Endometrial microvascular endothelial cells (primary cell): Measurements from ENCODE around the gene RADIL. TPM values are rescaled to one million over a fixed set of nuclear protein-coding genes. Genes with fewer than 3 reads are reported as not detected.
"Not testable (repeated sequence)": the region's sequence is repeated elsewhere in the genome, so short reads cannot be mapped to it uniquely, and the experiment has no call there.

Experiments used
- in situ Hi-C: cut with HindIII; loops from 2 replicates; pipeline ENCODE4 v1.10.0; 2017; ENCODE audit warnings: low sequenced_read_pairs, low pct_unique_long_range_greater_than_20kb; ENCODE audit errors: inconsistent ontology term
- total RNA-seq: library from RNA; depleted of rRNA; stranded (reverse); fragments of >200 nt; gene quantifications from one replicate; pipeline ENCODE4 v1.2.3, GENCODE V29; 2015; ENCODE audit errors: inconsistent ontology term

The RADIL gene, protein sequence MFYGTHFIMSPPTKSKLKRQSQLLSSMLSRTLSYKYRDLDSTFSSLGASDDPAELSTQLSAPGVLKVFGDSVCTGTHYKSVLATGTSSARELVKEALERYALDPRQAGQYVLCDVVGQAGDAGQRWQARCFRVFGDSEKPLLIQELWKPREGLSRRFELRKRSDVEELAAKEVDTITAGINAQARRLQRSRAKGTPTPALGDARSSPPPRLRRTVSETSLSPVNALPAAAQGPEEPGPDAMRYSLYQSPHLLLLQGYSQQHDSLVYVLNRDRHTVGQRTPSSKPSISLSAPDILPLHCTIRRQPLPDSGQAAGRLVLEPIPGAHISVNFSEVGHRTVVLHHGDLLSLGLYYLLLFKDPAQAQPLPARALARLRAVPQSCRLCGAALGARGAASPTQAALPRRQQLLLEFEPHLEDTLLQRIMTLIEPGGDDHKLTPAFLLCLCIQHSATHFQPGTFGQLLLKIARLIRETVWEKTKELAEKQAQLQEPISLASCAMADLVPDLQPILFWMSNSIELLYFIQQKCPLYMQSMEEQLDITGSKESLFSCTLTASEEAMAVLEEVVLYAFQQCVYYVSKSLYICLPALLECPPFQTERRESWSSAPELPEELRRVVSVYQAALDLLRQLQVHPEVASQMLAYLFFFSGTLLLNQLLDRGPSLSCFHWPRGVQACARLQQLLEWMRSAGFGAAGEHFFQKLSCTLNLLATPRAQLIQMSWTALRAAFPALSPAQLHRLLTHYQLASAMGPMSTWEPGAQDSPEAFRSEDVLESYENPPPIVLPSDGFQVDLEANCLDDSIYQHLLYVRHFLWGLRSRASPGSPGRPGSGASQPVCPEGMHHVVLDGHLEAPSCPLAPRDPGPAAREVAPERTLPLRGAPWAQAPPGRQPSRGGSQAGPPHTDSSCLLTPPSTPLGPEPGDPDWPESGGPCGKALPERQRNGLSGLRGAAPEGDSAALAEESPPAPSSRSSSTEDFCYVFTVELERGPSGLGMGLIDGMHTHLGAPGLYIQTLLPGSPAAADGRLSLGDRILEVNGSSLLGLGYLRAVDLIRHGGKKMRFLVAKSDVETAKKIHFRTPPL
- total RNA-seq: not detected

DNA sequence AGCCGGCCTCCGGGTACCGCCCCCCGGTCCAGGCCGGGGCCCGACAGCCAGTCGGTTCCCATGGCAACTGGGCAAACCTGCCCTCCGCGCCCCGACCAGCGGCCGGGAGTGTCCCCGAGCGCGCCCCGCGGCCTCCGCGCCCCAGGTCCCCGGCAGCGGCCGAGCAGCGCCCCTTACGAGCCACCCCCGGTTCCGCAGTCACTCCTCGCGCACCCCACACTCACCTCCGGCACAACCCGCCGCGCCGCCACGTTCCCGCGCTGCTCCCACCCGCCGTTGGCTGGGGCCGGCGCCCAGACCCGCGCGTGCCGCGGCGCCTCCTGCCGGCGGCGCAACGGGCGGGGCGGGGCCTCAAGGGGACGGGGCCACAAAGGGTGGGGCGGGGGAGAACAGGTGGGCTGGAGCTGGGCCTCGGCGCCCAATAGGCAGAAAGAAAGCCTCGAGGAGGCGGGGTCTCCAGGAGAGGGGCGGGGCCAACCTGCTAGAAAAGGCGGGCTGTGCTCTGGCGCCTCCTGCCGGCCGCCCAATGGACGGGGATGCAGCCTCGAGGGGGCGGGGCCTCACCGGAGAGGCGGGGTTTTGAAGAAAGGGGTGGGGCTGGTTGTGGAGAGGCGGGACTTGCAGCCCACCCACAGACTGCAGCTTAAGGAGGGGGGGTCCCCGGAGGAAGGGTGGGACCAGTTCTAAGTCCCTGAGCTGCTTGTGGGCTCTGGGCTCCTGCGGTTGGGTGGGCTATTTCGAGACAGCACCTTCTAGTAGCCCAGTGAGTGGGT lies at the start of gene RADIL:
Gene RADIL, minus strand, starts transcription at position 345 of the 773 bp plus-strand sequence. CDS start 5,577 bp downstream, outside the sequence.
- in situ Hi-C loops: no loop called here

DNA sequence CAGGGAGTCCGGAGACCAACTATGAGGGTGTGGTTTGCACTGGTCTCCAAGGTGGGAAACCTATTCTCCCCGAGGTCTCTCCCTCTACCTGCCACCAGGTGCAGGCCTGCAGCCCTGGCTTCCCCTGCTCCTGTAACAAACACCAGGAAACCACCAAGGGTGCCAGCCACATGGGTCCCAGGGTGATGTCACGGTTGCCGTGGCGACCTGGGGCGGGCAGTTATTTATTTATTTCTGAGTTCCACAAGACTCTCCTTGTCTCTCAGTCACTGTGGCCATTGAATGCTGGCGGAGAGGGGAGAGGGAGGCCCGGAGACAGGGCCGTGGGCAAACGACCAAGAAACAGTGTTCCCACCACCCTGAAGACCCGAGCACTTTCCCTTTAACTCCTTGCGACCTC lies 48.4 kb upstream of the RADIL start:
- in situ Hi-C loops: no loop called here

DNA sequence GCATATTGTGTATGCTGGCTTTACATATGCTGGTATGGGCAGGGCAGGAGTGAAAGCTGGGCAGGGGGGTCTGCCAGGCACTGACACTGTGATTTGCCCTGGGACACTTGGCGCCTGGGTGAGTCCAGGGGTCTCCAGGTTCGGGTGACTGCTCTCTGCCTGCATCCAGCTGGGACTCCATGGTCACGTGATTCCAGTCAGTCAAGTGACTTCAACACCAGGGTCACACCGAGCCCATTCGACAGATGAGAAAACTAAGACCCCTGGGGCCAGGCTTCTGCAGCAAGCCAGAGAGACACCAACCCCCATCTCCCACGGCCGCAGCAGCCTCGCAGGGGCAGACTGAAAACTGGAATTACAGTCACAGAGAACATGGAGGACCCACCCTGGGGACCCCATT lies 45.5 kb upstream of the RADIL start:
- in situ Hi-C loops: no loop called here

DNA sequence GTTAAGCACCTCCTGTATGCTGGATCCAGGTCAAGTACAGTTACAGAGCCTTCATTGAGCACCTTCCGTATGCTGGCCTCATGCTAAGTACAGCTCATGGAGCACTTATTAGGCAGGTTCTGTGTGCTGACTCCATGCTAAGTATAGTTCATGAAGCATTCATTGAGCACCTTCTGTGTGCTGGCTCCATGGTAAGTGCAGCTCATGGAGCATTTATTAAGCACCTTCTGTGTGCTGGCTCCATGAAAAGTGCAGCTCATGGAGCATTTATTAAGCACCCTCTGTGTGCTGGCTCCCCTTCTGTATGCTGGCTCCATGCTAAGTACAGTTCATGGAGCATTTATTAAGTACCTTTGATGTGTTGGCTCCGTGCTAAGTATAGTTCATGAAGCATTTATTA lies 44.9 kb upstream of the RADIL start:
- in situ Hi-C loops: no loop called here

DNA sequence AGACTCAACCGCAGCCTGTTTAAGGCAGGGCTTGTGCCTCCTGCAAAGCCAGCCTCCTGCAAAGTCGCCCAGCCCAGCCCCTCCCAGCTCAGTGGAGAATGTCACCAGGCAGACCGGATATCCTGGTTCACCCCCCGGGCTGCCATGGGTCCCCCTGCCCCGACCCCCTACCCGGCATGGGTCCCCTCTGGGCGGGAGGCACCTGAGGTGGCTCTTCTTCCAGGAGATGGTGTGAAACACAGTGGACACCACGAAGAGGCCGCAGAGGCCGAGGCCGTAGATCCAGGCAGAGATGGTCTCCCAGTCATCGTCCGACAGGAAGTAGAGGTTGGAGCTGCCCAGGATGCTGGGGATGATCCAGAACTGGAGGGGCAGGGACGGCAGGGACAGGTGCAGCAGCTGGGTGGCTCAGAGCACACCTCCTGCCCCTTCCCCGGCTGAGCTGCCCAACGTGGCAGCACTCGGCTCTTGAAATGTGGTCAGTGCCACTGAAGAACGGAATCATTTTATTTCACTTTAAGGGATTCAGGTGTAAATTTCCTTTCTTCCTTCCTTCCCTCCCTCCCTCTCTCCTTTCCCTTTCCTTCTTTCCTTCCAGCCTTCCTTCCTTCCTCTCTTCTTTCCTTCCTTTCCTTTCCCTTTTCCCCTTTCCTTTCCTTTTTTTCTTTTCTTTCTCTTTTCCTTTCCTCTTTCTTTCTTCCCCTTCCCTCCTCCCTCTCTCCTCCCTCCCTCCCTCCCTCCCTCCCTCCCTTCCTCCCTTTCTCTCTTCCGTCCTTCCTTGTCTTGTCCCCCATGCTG lies 36.7 kb upstream of the RADIL start:
- in situ Hi-C loops: no loop called here

DNA sequence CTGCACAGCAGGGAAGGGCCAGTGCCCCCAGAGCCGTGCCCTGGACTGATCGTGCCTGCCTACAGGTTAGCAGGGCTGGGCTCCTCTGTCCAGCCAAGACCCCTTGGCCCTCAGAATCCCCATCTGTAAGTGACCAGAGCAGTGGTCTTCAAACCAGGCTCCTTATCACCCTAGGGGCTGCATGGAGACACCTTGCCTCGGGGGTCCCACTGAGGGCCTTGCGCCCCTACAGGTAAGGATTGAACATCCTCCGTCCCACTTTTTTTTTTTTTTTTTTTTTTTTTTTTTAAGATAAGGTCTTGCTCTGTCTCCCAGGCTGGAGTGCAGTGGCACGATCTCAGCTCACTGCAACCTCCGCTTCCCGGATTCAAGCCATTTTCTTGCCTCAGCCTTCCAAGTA lies 32.6 kb upstream of the RADIL start:
- in situ Hi-C loops: no loop called here

DNA sequence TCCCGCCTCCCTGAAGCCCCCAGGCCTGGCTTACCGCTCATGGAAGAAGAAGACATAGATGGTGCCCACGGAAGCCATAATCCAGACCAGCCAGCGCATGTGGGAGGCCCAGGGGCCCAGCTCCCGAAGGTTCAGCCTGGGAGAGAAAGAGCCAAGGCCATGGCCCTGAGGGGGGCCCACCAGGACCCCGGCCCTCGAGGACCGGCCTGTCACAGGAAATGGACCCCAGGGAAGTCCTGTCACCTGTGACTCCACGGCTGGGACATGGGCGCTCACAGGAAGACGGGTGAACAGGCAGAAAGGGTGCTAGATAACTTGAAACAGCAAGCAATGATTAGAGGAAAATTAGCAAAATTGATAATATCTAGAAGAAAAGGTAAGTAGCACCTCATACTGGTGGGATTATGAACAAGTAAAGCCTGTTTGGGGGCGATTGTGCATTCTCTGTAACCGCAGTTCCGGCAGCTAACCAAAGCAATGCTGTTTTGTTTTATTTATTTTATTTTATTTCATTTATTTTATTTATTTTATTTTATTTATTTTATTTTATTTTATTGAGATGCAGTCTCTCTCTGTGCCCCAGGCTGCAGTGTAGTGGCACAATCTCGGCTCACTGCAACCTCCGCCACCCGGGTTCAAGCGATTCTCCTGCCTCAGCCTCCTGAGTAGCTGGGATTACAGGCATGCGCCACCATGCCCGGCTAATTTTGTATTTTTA lies 27.8 kb upstream of the RADIL start:
- in situ Hi-C loops: no loop called here

DNA sequence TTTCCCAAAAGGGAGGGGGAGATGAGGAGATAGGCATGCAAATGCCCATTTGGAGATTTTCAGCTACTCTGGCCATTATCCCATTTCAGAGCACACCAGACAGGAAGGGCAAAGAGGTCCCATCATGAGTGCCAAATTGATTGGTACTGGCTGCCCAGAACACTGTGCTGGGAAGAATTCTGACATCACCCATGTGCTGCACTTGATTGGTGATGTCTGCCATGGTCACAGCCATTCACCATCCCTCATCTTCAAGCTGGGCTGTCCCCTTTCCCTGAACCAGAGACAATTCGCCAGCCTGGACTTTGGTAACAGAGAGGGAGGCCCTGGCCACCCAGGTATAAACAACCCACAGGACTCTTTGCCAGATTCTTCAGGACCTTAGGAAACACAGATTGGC lies 23.2 kb upstream of the RADIL start:
- in situ Hi-C loops: no loop called here

DNA sequence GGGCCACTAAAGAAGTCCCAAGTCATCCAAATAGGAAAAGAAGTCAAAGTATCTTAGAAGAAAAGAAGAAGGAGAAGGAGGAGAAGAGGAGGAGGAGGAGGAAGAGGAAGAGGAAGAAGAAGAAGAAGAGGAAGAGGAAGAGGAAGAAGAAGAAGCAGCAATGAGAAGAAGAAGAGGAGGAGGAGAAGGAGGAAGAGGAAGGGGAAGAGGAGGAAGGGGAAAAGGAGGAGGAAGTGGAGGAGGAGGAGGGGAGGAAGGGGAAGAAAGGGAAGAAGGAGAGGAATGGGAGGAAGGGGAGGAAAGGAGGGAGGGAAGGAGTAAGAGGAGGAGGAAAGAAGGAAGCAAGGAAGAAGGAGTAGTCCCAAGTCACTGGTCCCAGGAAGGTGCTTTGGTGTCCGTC lies 21.7 kb upstream of the RADIL start:
- in situ Hi-C loops: no loop called here

DNA sequence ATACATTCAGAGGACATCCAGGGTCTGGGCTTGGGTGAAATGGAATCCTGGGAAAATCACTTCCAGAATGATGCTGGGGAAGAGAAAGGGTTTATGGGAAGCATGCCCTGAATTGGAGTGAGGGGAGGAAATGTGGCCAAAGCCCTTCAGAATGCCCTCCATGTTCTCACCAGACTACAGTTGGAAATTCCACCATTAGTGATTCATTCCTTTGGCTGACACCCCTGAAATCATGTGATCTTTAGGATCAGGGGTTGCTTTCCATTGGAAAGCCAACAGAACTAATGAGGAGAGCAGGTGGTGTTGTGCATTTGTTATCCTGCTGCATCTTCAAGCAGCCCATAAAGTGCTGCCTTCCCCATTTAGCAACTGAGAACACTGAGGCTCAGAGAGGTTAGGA lies 20.8 kb upstream of the RADIL start:
- in situ Hi-C loops: no loop called here

DNA sequence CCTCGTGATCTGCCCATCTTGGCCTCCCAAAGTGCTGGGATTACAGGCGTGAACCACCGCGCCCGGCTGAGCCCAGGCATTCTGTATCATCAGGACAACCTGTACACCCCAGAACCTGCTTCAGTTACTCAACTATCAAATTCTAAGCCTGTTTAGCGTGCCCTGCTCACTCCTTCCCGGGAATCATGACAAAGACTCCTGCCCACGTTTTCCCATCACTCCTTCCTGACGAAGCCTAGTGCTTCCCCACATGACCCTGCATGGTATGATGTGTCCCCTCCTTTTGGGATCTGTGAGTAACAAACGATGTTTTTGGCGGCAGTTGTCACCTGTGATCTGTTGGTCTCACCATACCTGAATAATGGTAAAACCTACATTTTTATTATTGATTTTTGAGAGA lies 12.2 kb upstream of the RADIL start:
- in situ Hi-C loops: no loop called here

DNA sequence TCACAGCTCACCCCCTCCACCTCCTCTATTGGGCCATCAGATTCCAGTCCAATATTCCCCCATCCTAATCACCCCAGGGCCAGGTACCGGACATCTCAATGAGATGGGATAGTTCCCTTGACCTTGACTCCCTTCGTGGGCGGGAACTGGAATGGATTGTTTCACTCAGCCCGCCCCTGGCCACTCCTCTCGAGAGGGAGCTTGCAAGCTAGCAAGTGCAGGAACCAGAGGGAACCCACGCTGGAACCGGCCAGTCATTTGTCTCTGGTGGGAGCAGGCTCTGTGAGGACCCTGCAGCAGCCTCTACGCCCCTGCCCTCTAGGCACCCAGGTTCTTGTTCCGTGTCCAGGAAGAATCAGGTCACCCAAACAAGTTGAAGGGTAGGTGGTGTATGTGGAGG lies 11.0 kb upstream of the RADIL start:
- in situ Hi-C loops: no loop called here

DNA sequence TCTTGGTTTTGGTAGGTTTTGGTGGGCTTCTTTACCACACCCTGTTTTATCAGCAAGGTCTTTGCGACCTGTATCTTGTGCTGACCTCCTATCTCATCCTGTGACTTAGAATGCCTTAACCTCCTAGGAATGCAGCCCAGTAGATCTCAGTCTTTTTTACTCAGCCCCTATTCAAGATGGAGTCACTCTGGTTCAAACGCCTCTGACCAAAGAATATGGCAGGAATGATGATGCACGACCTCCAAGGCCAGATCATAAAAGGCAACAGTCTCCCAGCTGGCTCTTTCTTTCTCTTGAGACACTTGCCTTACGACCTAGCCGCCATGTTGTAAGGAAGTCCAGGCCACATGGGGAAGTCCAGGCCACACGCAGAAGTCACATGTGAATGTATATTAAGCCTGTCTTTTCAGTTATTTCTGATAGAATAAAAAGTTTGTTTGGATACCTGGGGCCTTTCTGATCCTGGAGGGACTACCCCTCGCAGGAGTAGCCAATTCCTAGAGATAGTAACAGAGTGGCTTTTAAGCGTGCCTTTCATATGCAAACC lies 10.5 kb upstream of the RADIL start:
- in situ Hi-C loops: no loop called here

DNA sequence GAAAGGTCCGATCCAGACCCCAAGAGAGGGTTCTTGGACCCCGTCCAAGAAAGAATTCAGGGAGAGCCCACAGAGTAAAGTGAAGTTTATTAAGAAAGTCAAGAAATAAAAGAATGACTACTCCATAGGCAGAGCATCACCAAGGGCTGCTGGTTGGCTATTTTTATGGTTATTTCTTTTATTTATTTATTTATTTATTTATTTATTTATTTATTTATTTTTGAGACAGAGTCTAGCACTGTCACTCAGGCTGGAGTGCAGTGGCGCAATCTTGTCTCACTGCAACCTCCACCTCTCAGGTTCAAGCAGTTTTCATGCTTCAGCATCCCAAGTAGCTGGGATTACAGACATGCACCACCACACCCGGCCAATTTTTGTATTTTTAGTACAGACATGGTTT lies 9.7 kb upstream of the RADIL start:
- in situ Hi-C loops: not testable (repeated sequence)

DNA sequence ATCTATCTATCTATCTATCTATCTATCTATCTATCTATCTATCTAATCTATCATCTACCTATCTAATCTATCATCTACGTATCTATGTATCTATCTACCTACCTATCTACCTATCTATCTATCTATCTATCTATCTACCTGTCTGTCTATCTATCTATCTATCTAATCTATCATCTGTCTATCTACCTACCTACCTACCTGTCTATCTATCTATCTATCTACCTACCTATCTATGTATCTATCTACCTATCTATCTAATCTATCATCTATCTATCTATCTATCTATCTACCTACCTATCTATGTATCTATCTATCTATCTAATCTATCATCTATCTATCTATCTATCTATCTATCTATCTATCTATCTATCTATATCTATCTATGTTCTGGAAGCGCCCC lies 8.0 kb upstream of the RADIL start:
- in situ Hi-C loops: not testable (repeated sequence)

DNA sequence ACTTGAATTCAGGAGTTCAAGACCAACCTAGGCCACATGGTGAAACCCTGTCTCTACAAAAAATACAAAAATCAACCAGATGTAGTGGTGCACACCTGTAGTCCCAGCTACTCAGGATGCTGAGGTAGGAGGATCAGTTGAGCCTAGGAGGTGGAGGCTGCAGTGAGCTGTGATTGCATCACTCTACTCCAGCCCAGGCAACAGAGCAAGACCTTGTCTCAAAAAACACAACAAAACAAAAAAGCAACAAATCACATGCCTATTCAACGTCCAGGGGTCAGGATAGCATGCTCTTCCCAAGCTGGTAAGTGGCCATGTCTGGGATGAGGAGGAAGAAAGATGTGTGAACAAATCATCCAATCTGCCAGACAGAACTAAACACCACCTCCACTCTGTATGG lies 6.2 kb upstream of the RADIL start:
- in situ Hi-C loops: no loop called here

DNA sequence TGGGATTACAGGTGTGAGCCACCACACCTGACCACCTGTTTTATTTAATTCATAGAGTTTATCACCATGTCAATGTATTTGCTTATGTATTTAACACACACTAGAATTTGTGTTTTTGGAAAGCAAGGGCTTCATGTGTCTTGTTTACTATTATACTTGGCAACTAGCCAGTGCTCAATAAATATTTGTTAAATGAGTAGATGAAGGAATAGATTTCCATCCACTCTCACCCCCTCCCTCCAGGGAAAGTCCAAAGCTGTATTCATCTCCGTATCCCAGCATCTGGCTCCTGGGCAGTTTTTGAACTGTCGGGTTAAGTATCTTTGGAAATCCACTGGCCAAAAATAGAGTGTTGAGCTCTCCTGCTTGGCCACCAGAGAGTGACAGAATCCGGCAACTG lies 4.6 kb upstream of the RADIL start:
- in situ Hi-C loops: no loop called here
